Neuronal stem cell (in vitro differentiated cells): ENCODE measurements around the gene SPATS2L.

Source experiments
- DNase-seq: peaks from one replicate; pipeline ENCODE4 v3.0.0-alpha.2; 2013; ENCODE audit warnings: low spot score
- H2AFZ ChIP-seq: one replicate; pipeline ENCODE4 v1.6.1; 2013; ENCODE audit warnings: mild to moderate bottlenecking, low read length, inconsistent platforms
- H2AK5ac ChIP-seq: 2 replicates; pipeline ENCODE4 v1.6.1; 2013; ENCODE audit warnings: low read depth, mild to moderate bottlenecking, inconsistent platforms, low read length, moderate library complexity, mixed read lengths
- H2BK120ac ChIP-seq: 2 replicates; pipeline ENCODE4 v1.6.1; 2013; ENCODE audit warnings: low read depth, mild to moderate bottlenecking, inconsistent platforms, low read length, moderate library complexity, mixed read lengths
- H2BK12ac ChIP-seq: one replicate; pipeline ENCODE4 v1.6.1; 2013; ENCODE audit warnings: low read length, inconsistent platforms
- H2BK15ac ChIP-seq: 2 replicates; pipeline ENCODE4 v1.6.1; 2013; ENCODE audit warnings: mild to moderate bottlenecking, low read length, inconsistent platforms, mixed read lengths
- H2BK5ac ChIP-seq: one replicate; pipeline ENCODE4 v1.6.1; 2013; ENCODE audit warnings: inconsistent platforms, mild to moderate bottlenecking, low read length, moderate library complexity
- H3K14ac ChIP-seq: one replicate; pipeline ENCODE4 v1.6.1; 2013; ENCODE audit warnings: low read length, inconsistent platforms
- H3K18ac ChIP-seq: 2 replicates; pipeline ENCODE4 v1.6.1; 2013; ENCODE audit warnings: low read length, inconsistent platforms
- H3K23ac ChIP-seq: 2 replicates; pipeline ENCODE4 v1.6.1; 2013; ENCODE audit warnings: low read depth, mild to moderate bottlenecking, mixed read lengths, low read length, inconsistent platforms; ENCODE audit not compliant: poor library complexity
- H3K27ac ChIP-seq: replicated peaks from 3 replicates; pipeline ENCODE4 v1.5.1; 2013; ENCODE audit warnings: low read length, inconsistent platforms
- H3K27me3 ChIP-seq, 3 experiments: 2 replicates each; pipeline ENCODE4 v1.6.1; 2013; ENCODE audit warnings: low read length in 3 of 3, mild to moderate bottlenecking in 2 of 3, inconsistent platforms in 1 of 3, low read depth in 1 of 3, mixed read lengths in 1 of 3, moderate library complexity in 1 of 3; ENCODE audit not compliant: control insufficient read depth in 3 of 3, insufficient read depth in 3 of 3
- H3K36me3 ChIP-seq, 2 donors: replicated peaks in 1 of 2; 2 replicates each; pipeline ENCODE4 v1.6.1; 2013; ENCODE audit warnings: low read length in 2 of 2; ENCODE audit not compliant: control insufficient read depth in 2 of 2, insufficient read depth in 2 of 2
- H3K4ac ChIP-seq: 2 replicates; pipeline ENCODE4 v1.6.1; 2013; ENCODE audit warnings: inconsistent platforms, mild to moderate bottlenecking, low read length, moderate library complexity
- H3K4me1 ChIP-seq, 2 donors: 1 replicate in 1 of 2; 2 replicates in 1 of 2; pipeline ENCODE4 v1.6.1; 2013; ENCODE audit warnings: low read length in 2 of 2, low read depth in 1 of 2; ENCODE audit not compliant: control insufficient read depth in 2 of 2, insufficient read depth in 1 of 2
- H3K4me2 ChIP-seq: one replicate; pipeline ENCODE4 v1.6.1; 2013; ENCODE audit warnings: mild to moderate bottlenecking, low read length, inconsistent platforms; ENCODE audit not compliant: insufficient read depth, poor library complexity, severe bottlenecking
- H3K4me3 ChIP-seq, 2 donors: 2 replicates each; pipeline ENCODE4 v1.5.1; 2013; ENCODE audit warnings: low read length in 2 of 2, mild to moderate bottlenecking in 2 of 2, inconsistent platforms in 1 of 2, moderate library complexity in 1 of 2
- H3K79me1 ChIP-seq: one replicate; pipeline ENCODE4 v1.6.1; 2013; ENCODE audit warnings: low read depth, mild to moderate bottlenecking, inconsistent platforms, low read length, moderate library complexity
- H3K9ac ChIP-seq: one replicate; pipeline ENCODE4 v1.6.1; 2013; ENCODE audit warnings: mild to moderate bottlenecking, low read depth, low read length, inconsistent platforms; ENCODE audit not compliant: poor library complexity
- H3K9me3 ChIP-seq, 2 donors: replicated peaks in 1 of 2; 2 replicates each; pipeline versions ENCODE3 to v1.6.1; 2013; ENCODE audit warnings: low read length in 2 of 2, mild to moderate bottlenecking in 2 of 2, inconsistent platforms in 1 of 2, low read depth in 1 of 2, mixed read lengths in 1 of 2, moderate library complexity in 1 of 2; ENCODE audit not compliant: control insufficient read depth in 2 of 2, insufficient read depth in 1 of 2
- H4K8ac ChIP-seq: one replicate; pipeline ENCODE4 v1.6.1; 2013; ENCODE audit warnings: low read depth, mild to moderate bottlenecking, inconsistent platforms, low read length, moderate library complexity
- H4K91ac ChIP-seq: one replicate; pipeline ENCODE4 v1.6.1; 2013; ENCODE audit warnings: low read length, low read depth, mild to moderate bottlenecking, inconsistent platforms; ENCODE audit not compliant: poor library complexity
- WGBS, 2 donors: extraction: QIAGEN DNeasy Blood & Tissue Kit; methylation state at CpG; one replicate each; pipeline ENCODE4 v1.1.7; 2013; ENCODE audit warnings: missing lambda C conversion rate in 2 of 2, mixed read lengths in 1 of 2; ENCODE audit not compliant: insufficient read length in 2 of 2, insufficient replicate concordance in 1 of 2; ENCODE audit errors: extremely low coverage in 2 of 2; 5-methylcytosine and 5-hydroxymethylcytosine counted together

The SPATS2L gene

GRCh38 chr2:200502196-200502595 lies 195.7 kb downstream of the SPATS2L start:
- no peak overlapping the region for H2AFZ ChIP-seq
- no peak overlapping the region for H3K4me2 ChIP-seq
- no peaks in the 10 kb centered on the region for H3K4me1 ChIP-seq
- no peak overlapping the region for H4K91ac ChIP-seq
- H2BK120ac ChIP-seq: no peak overlapping the region
- no peak overlapping the region for H2BK5ac ChIP-seq
- H3K9me3 ChIP-seq: no peaks in the 10 kb centered on the region
- no peak overlapping the region for H3K23ac ChIP-seq
- H3K18ac ChIP-seq: no peak overlapping the region
- WGBS, 2 donors: no CpG with 5 or more reads among the region's 5 CpGs
- H3K14ac ChIP-seq: no peak overlapping the region
- no peak overlapping the region for H4K8ac ChIP-seq
- no peaks in the 10 kb centered on the region for H3K79me1 ChIP-seq
- no peak overlapping the region for H2AK5ac ChIP-seq
- no peak overlapping the region for H2BK15ac ChIP-seq
- H3K4me3 ChIP-seq: no peak overlapping the region
- H2BK12ac ChIP-seq: no peak overlapping the region
- H3K36me3 ChIP-seq: peaks cover 0 to 18% of the 10 kb centered on the region in 2 donors
- H3K9ac ChIP-seq: no peak overlapping the region
- no peak overlapping the region for H3K4ac ChIP-seq
- H3K27me3 ChIP-seq: no peaks in the 10 kb centered on the region
- no peak for DNase-seq
- no peak overlapping the region for H3K27ac ChIP-seq

- H3K4me2 ChIP-seq: no peak overlapping the region
- WGBS, 2 donors: no CpG with 5 or more reads among the region's 9 CpGs
Observed at GRCh38 chr2:200506679-200507078, 200.2 kb downstream of the SPATS2L start.

GRCh38 chr2:200507179-200507578 lies 200.7 kb downstream of the SPATS2L start:
- H3K14ac ChIP-seq: no peak overlapping the region
- no peak overlapping the region for H4K91ac ChIP-seq
- no peak overlapping the region for H3K23ac ChIP-seq
- no peak overlapping the region for H2AK5ac ChIP-seq
- H2BK5ac ChIP-seq: no peak overlapping the region
- H2BK120ac ChIP-seq: no peak overlapping the region
- H3K27me3 ChIP-seq: peaks cover 0 to 11% (median 0%) of the 10 kb centered on the region in 3 experiments
- 100% methylated on average over 1 of the region's 2 CpGs for WGBS, 2 donors
- H3K79me1 ChIP-seq: no peaks in the 10 kb centered on the region
- peaks cover 0 to 9% of the 10 kb centered on the region in 2 donors for H3K36me3 ChIP-seq
- no peak overlapping the region for H2BK12ac ChIP-seq
- no peak overlapping the region for H3K9ac ChIP-seq
- no peak overlapping the region for H3K4me3 ChIP-seq
- no peak overlapping the region for H3K18ac ChIP-seq
- H3K27ac ChIP-seq: no peak overlapping the region
- H3K4ac ChIP-seq: no peak overlapping the region
- DNase-seq: no peak
- H2AFZ ChIP-seq: no peak overlapping the region
- H3K9me3 ChIP-seq: no peaks in the 10 kb centered on the region
- no peak overlapping the region for H3K4me2 ChIP-seq
- no peak overlapping the region for H4K8ac ChIP-seq
- no peak overlapping the region for H2BK15ac ChIP-seq
- peaks cover 4 to 6% of the 10 kb centered on the region in 2 donors for H3K4me1 ChIP-seq

More at GRCh38 chr2:200506679-200507078, 200.2 kb downstream of the SPATS2L start:
- H2BK15ac ChIP-seq: no peak overlapping the region
- H2BK12ac ChIP-seq: no peak overlapping the region
- no peaks in the 10 kb centered on the region for H3K9me3 ChIP-seq
- no peak overlapping the region for H2BK120ac ChIP-seq
- H3K23ac ChIP-seq: no peak overlapping the region
- H3K18ac ChIP-seq: no peak overlapping the region
- H3K79me1 ChIP-seq: no peaks in the 10 kb centered on the region
- no peak overlapping the region for H3K14ac ChIP-seq
- H4K8ac ChIP-seq: no peak overlapping the region
- H2AK5ac ChIP-seq: no peak overlapping the region
- no peak overlapping the region for H2BK5ac ChIP-seq
- DNase-seq: no peak
- no peak overlapping the region for H3K4ac ChIP-seq
- no peak overlapping the region for H3K9ac ChIP-seq
- no peak overlapping the region for H3K4me3 ChIP-seq
- no peak overlapping the region for H2AFZ ChIP-seq
- H3K27me3 ChIP-seq: peaks cover 0 to 10% (median 0%) of the 10 kb centered on the region in 3 experiments
- no peak overlapping the region for H4K91ac ChIP-seq
- H3K4me1 ChIP-seq: peaks cover 4 to 6% of the 10 kb centered on the region in 2 donors
- no peak overlapping the region for H3K27ac ChIP-seq
- peaks cover 0 to 9% of the 10 kb centered on the region in 2 donors for H3K36me3 ChIP-seq

- Histone ChIP-seq H2AK5ac (peak overlapping the region; percentile 30), H2BK120ac (no peak overlapping the region), H3K79me1 (no peaks in the 10 kb centered on the region), H3K4me2 (peak overlapping the region; percentile 61), H3K4me3 (peak overlapping the region; percentile 74 to 81), H3K9ac (peak overlapping the region; percentile 75), H3K27ac (no peak overlapping the region), H2BK15ac (no peak overlapping the region), H3K4me1 (peaks cover 4 to 6% of the 10 kb centered on the region in 2 donors), H3K23ac (no peak overlapping the region), H3K9me3 (no peaks in the 10 kb centered on the region), H3K14ac (no peak overlapping the region), H3K36me3 (peaks cover 0 to 2% of the 10 kb centered on the region in 2 donors), H3K27me3 (peaks cover 0 to 27% (median 0%) of the 10 kb centered on the region in 3 experiments), H2BK5ac (no peak overlapping the region), H4K8ac (no peak overlapping the region), H3K4ac (no peak overlapping the region), H3K18ac (peak overlapping the region; percentile 96), H4K91ac (no peak overlapping the region), H2AFZ (peak overlapping the region; percentile 87), H2BK12ac (no peak overlapping the region)
- no peak for DNase-seq
- no CpG with 5 or more reads among the region's 8 CpGs for WGBS, 2 donors
Observed at GRCh38 chr2:200509235-200509611, 202.7 kb downstream of the SPATS2L start.
